GM12878 (cell line): ENCODE data around the gene ZC3H8. TPM values are rescaled to one million over a fixed set of nuclear protein-coding genes. Genes with fewer than 3 reads are reported as not detected.

Experiments used
- ATAC-seq: fragments of 200-7000 bp; cut with Tn5 transposase; 3 replicates; pipeline ENCODE4 v1.9.1; 2020; ENCODE audit warnings: mild to moderate bottlenecking, moderate library complexity
- BruUV-seq: library from RNA; stranded (reverse); fragments of 400-500 nt; replicated peaks from 2 replicates; lab custom pipeline; 2021; lab: Mats Ljungman, UMichigan
- CTCF ChIA-PET: fragments of 300-600 bp; sonication (Branson Sonifier 250); formaldehyde crosslinking; extraction: SDS; loops from one replicate; lab custom pipeline; 2021; ENCODE audit warnings: inconsistent platforms; lab: Yijun Ruan, JAX
- POLR2A ChIA-PET: fragments of 350-600 bp; formaldehyde crosslinking; extraction: SDS; loops from one replicate; lab custom pipeline; 2021; ENCODE audit warnings: inconsistent platforms; lab: Charles Lee
- RAD21 ChIA-PET: fragments of 300-600 bp; sonication (Branson Sonifier 250); formaldehyde crosslinking; loops from one replicate; lab custom pipeline; 2023; ENCODE audit warnings: antibody characterized with exemption; ENCODE audit not compliant: unreplicated experiment; lab: Charles Lee
- SMC1A ChIA-PET: fragments of 300-600 bp; sonication (Branson Sonifier 250); formaldehyde crosslinking; loops from one replicate; lab custom pipeline; 2023; ENCODE audit not compliant: unreplicated experiment, uncharacterized antibody; lab: Charles Lee
- DNase-seq: peaks from one replicate; pipeline ENCODE4 v3.0.0-alpha.2; 2011; ENCODE audit warnings: low read depth, low spot score
- FAIRE-seq: peaks from 3 replicates; lab custom pipeline; 2011; peaks lifted over from hg19 to GRCh38; lab: Jason Lieb, UNC
- H2AFZ ChIP-seq: 2 replicates; pipeline ENCODE4 v1.6.0; 2011; ENCODE audit warnings: low read depth, low read length, control low read depth; ENCODE audit not compliant: control insufficient read depth
- H3K27ac ChIP-seq: 2 replicates; pipeline ENCODE4 v1.5.1; 2011; ENCODE audit warnings: control low read depth; ENCODE audit not compliant: control insufficient read depth, insufficient read depth
- H3K27me3 ChIP-seq, 2 experiments: replicated peaks in 1 of 2; 2 replicates each; pipeline versions ENCODE4 v1.6.0 to v1.6.1; 2011; ENCODE audit warnings: low read length in 1 of 2; ENCODE audit not compliant: control insufficient read depth in 2 of 2, insufficient read depth in 2 of 2
- H3K36me3 ChIP-seq, 2 experiments: 2 replicates each; pipeline ENCODE4 v1.5.1; 2011; ENCODE audit warnings: low read length in 1 of 2; ENCODE audit not compliant: control insufficient read depth in 2 of 2, insufficient read depth in 2 of 2
- H3K4me1 ChIP-seq: 2 replicates; pipeline ENCODE4 v1.6.1; 2011; ENCODE audit warnings: mild to moderate bottlenecking, low read length, moderate library complexity, mixed read lengths; ENCODE audit not compliant: control insufficient read depth, insufficient read depth
- H3K4me2 ChIP-seq: 2 replicates; pipeline ENCODE4 v1.6.0; 2011; ENCODE audit warnings: control low read depth; ENCODE audit not compliant: control insufficient read depth, insufficient read depth
- H3K4me3 ChIP-seq: fragments of 200-600 bp; sonication (generic); 2 replicates; pipeline ENCODE4 v1.5.1; 2016
- H3K79me2 ChIP-seq: 2 replicates; pipeline ENCODE4 v1.6.0; 2011; ENCODE audit warnings: low read length; ENCODE audit not compliant: control insufficient read depth, insufficient read depth
- H3K9ac ChIP-seq: 2 replicates; pipeline ENCODE4 v1.8.0; 2011; ENCODE audit warnings: low read length, control low read depth, mixed read lengths; ENCODE audit not compliant: control insufficient read depth, insufficient read depth
- H3K9me3 ChIP-seq: replicated peaks from 3 replicates; pipeline ENCODE4 v1.5.1; 2011; ENCODE audit warnings: mild to moderate bottlenecking, low read length; ENCODE audit not compliant: control insufficient read depth, insufficient read depth
- H4K20me1 ChIP-seq: 2 replicates; pipeline ENCODE4 v1.6.0; 2011; ENCODE audit not compliant: control insufficient read depth, insufficient read depth
- BACH1 ChIP-seq: fragments of 450-650 bp; IDR thresholded peaks from 2 replicates; pipeline ENCODE4 v1.6.1; 2017; ENCODE audit warnings: mild to moderate bottlenecking, borderline replicate concordance
- CBX3 ChIP-seq: fragments of 200-600 bp; sonication (generic); IDR thresholded peaks from 2 replicates; pipeline ENCODE4 v1.6.1; 2016; ENCODE audit warnings: low read depth, borderline replicate concordance
- ETV6 ChIP-seq, 2 experiments: fragments of 450-650 bp in 1 of 2; IDR thresholded peaks in 1 of 2; conservative IDR thresholded peaks in 1 of 2; 2 replicates each; pipeline ENCODE4 v1.6.1; 2014; ENCODE audit warnings: antibody characterized with exemption in 1 of 2, borderline replicate concordance in 1 of 2, low read depth in 1 of 2, mild to moderate bottlenecking in 1 of 2, moderate library complexity in 1 of 2
- PML ChIP-seq: IDR thresholded peaks from 2 replicates; pipeline ENCODE4 v1.6.1; 2012; ENCODE audit warnings: low read length, inconsistent platforms
- RCOR1 ChIP-seq: conservative IDR thresholded peaks from 2 replicates; pipeline ENCODE4 v1.6.1; 2012; ENCODE audit warnings: low read depth, low read length, improper control_type of control experiment
- TAF1 ChIP-seq: IDR thresholded peaks from 2 replicates; pipeline ENCODE4 v1.6.1; 2011; ENCODE audit warnings: mild to moderate bottlenecking, low read depth, low read length, borderline replicate concordance
- ZNF274 ChIP-seq: IDR thresholded peaks from one replicate; pipeline ENCODE4 v1.8.0; 2011; ENCODE audit not compliant: insufficient read length, insufficient read depth
- in situ Hi-C: fragments of 300-500 bp; cut with MboI; formaldehyde crosslinking; loops from 9 replicates; pipeline ENCODE4 v1.14.3; 2018; ENCODE audit warnings: mixed read lengths
- intact Hi-C: fragments of 100-400 bp; cut with micrococcal nuclease; formaldehyde crosslinking; loops from one replicate; pipeline ENCODE4 v1.14.2; 2022; ENCODE audit not compliant: unreplicated experiment
- polyA plus RNA-seq, 11 experiments: library from polyadenylated mRNA; depleted of rRNA in 4 of 11; unstranded in 6 of 11; stranded (reverse) in 5 of 11; fragments of >200 nt; fragmentation: Nextera tagmentation in 4 of 11; fragmentation: Illumina TruSeq in 1 of 11; extraction: Ambion mirVana in 4 of 11; extraction: Trizol in 1 of 11; gene quantifications; 1 replicate in 1 of 11; 2 replicates in 10 of 11; pipeline versions ENCODE4 v1.2.1 to v1.2.3, GENCODE V29; 2011 to 2016; ENCODE audit warnings: inconsistent platforms in 2 of 11, missing spikeins in 2 of 11, low read depth in 1 of 11
- total RNA-seq, 4 experiments: library from RNA; depleted of rRNA in 3 of 4; stranded (reverse); fragments of >200 nt in 3 of 4; fragmentation: Illumina TruSeq in 1 of 4; extraction: Trizol in 1 of 4; gene quantifications; 2 replicates each; pipeline versions ENCODE4 v1.2.1 to v1.2.3, GENCODE V29; 2013 to 2021
- TF ChIP-seq, protein P1 (sequence below): fragments of 150-350 bp; IDR thresholded peaks from 2 replicates; pipeline ENCODE4 v1.6.1; 2016; ENCODE audit warnings: low read depth, low read length

Gene ZC3H8
- total and polyA plus RNA-seq, 10 of the 15 experiments (the other 5 are each of a cell fraction or from before 2014, with no cell fraction given): 9.9 to 28.4 (median 19.5) TPM

DNA sequence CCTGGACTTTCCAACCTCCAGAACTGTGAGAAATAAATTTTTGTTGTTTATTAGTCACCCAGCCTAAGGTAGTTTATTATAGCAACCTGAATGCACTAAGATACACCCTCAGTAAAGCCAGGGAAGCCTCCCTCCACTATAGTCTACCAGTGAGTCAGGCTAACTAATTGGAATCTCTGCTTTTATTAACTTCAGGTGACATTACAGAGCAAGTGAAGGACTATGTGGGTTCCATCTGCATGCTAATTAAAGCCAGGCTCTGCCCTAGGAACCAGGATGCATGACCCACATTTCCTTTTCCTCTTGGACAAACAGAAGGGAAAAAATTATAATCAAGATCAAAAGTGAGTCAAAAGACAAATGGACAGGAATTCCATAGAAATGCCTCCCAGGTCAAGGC, 56.1 kb downstream of the ZC3H8 start:
- H3K36me3 ChIP-seq: no peaks in the 10 kb centered on the region
- H3K9ac ChIP-seq: no peak overlapping the region
- no peak overlapping the region for H3K4me3 ChIP-seq
- RAD21 ChIA-PET: no interaction called here
- H3K9me3 ChIP-seq: no peaks in the 10 kb centered on the region; the same call in 2 of the 3 replicates
- ATAC-seq (no peak), DNase-seq (no peak), FAIRE-seq (no peak)
- H4K20me1 ChIP-seq: no peaks in the 10 kb centered on the region
- intact Hi-C loops (no loop called here), in situ Hi-C loops (no loop called here)
- H3K79me2 ChIP-seq: no peaks in the 10 kb centered on the region
- no peak overlapping the region for H3K4me2 ChIP-seq
- TF ChIP-seq RCOR1: no peak
- no peak for TF ChIP-seq ETV6 (conservative IDR thresholded peaks at IDR 0.05 in 1 of 2, IDR thresholded peaks at IDR 0.05 in 1 of 2; ENCODE audit: borderline replicate concordance in 1 of 2, low read depth in 1 of 2)
- TF ChIP-seq TAF1: no peak
- TF ChIP-seq, protein P1, sequence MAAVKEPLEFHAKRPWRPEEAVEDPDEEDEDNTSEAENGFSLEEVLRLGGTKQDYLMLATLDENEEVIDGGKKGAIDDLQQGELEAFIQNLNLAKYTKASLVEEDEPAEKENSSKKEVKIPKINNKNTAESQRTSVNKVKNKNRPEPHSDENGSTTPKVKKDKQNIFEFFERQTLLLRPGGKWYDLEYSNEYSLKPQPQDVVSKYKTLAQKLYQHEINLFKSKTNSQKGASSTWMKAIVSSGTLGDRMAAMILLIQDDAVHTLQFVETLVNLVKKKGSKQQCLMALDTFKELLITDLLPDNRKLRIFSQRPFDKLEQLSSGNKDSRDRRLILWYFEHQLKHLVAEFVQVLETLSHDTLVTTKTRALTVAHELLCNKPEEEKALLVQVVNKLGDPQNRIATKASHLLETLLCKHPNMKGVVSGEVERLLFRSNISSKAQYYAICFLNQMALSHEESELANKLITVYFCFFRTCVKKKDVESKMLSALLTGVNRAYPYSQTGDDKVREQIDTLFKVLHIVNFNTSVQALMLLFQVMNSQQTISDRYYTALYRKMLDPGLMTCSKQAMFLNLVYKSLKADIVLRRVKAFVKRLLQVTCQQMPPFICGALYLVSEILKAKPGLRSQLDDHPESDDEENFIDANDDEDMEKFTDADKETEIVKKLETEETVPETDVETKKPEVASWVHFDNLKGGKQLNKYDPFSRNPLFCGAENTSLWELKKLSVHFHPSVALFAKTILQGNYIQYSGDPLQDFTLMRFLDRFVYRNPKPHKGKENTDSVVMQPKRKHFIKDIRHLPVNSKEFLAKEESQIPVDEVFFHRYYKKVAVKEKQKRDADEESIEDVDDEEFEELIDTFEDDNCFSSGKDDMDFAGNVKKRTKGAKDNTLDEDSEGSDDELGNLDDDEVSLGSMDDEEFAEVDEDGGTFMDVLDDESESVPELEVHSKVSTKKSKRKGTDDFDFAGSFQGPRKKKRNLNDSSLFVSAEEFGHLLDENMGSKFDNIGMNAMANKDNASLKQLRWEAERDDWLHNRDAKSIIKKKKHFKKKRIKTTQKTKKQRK: no peak
- TF ChIP-seq BACH1: no peak
- TF ChIP-seq CBX3: no peak
- no peak for TF ChIP-seq PML
- TF ChIP-seq ZNF274: no peak
- no peaks in the 10 kb centered on the region; a peak in 1 of 4 replicates for H3K27me3 ChIP-seq
- no peak overlapping the region for H3K27ac ChIP-seq
- CTCF ChIA-PET: no interaction called here
- no TSS peak for BruUV-seq
- SMC1A ChIA-PET: no interaction called here
- POLR2A ChIA-PET: no interaction called here
- H3K4me1 ChIP-seq: no peaks in the 10 kb centered on the region; the same call in 1 of the 2 replicates
- H2AFZ ChIP-seq: no peak overlapping the region
